HCT116 (cell line): ENCODE measurements around the gene ACP7. TPM values are rescaled to one million over a fixed set of nuclear protein-coding genes. Genes with fewer than 3 reads are reported as not detected.

Experiments
- ATAC-seq: fragments of 200-7000 bp; cut with Tn5 transposase; 2 replicates; pipeline ENCODE4 v1.9.1; 2020; ENCODE audit warnings: mild to moderate bottlenecking, moderate library complexity
- BruUV-seq: library from RNA; stranded (reverse); fragments of 400-500 nt; replicated peaks from 2 replicates; lab custom pipeline; 2021; lab: Mats Ljungman, UMichigan
- CTCF ChIA-PET: fragments of 300-600 bp; sonication (Branson Sonifier 250); formaldehyde crosslinking; loops from one replicate; lab custom pipeline; 2021; ENCODE audit warnings: antibody characterized with exemption; lab: Charles Lee
- POLR2A ChIA-PET: fragments of 300-600, 350-600 bp; sonication (Branson Sonifier 250); formaldehyde crosslinking; loops from one replicate; lab custom pipeline; 2021; ENCODE audit warnings: antibody characterized with exemption; lab: Charles Lee
- RAD21 ChIA-PET, 2 experiments: fragments of 300-600 bp; sonication (Branson Sonifier 250); formaldehyde crosslinking; loops; one replicate each; lab custom pipeline; 2023; ENCODE audit warnings: low total read pairs in 2 of 2; ENCODE audit not compliant: uncharacterized antibody in 2 of 2, unreplicated experiment in 2 of 2, low non-redundant PET in 1 of 2; lab: Charles Lee
- DNase-seq: peaks from one replicate; pipeline ENCODE4 v3.0.0-alpha.2; 2010; ENCODE audit warnings: low read depth, low spot score
- H2AFZ ChIP-seq: fragments of 200-600 bp; shearing (Covaris generic), sonication (generic); 2 replicates; pipeline ENCODE4 v1.6.1; 2017; ENCODE audit warnings: low read depth, mixed run types, mixed read lengths, antibody characterized with exemption, low read length; ENCODE audit not compliant: poor library complexity, severe bottlenecking
- H3K27ac ChIP-seq: 2 replicates; pipeline ENCODE4 v1.5.1; 2012; ENCODE audit warnings: low read depth, low read length
- H3K27me3 ChIP-seq: fragments of 200-600 bp; sonication (generic); 2 replicates; pipeline ENCODE4 v1.6.1; 2016; ENCODE audit warnings: mixed run types, low read length, mixed read lengths; ENCODE audit not compliant: insufficient read depth
- H3K36me3 ChIP-seq, 2 experiments: fragments of 200-500 bp in 1 of 2; fragments of 200-600 bp in 1 of 2; sonication (Bioruptor generic) in 1 of 2; sonication (generic) in 1 of 2; 2 replicates each; pipeline versions ENCODE4 v1.5.1 to v1.6.1; 2014 to 2016; ENCODE audit warnings: low read length in 2 of 2, inconsistent platforms in 1 of 2, mixed read lengths in 1 of 2, mixed run types in 1 of 2; ENCODE audit not compliant: insufficient read depth in 2 of 2, control insufficient read depth in 1 of 2
- H3K4me1 ChIP-seq, 2 experiments: fragments of 200-600 bp in 1 of 2; sonication (generic) in 1 of 2; 2 replicates each; pipeline versions ENCODE4 v1.5.1 to v1.6.1; 2012 to 2017; ENCODE audit warnings: low read length in 2 of 2, inconsistent platforms in 1 of 2, mild to moderate bottlenecking in 1 of 2, mixed read lengths in 1 of 2, mixed run types in 1 of 2, moderate library complexity in 1 of 2; ENCODE audit not compliant: insufficient read depth in 2 of 2, control insufficient read depth in 1 of 2
- H3K4me2 ChIP-seq: fragments of 200-600 bp; sonication (generic); 2 replicates; pipeline ENCODE4 v1.6.1; 2017; ENCODE audit warnings: mixed run types, low read length, mixed read lengths
- H3K4me3 ChIP-seq, 2 experiments: fragments of 200-600 bp in 1 of 2; sonication (generic) in 1 of 2; replicated peaks in 1 of 2; 2 replicates each; pipeline ENCODE4 v1.5.1; 2011 to 2016; ENCODE audit warnings: low read length in 2 of 2, control low read depth in 1 of 2, low read depth in 1 of 2, mild to moderate bottlenecking in 1 of 2, mixed read lengths in 1 of 2, mixed run types in 1 of 2
- H3K79me2 ChIP-seq: fragments of 200-600 bp; sonication (generic); 2 replicates; pipeline ENCODE4 v1.6.1; 2017; ENCODE audit warnings: mild to moderate bottlenecking, mixed run types, low read length, moderate library complexity, mixed read lengths; ENCODE audit not compliant: insufficient read depth
- H3K9ac ChIP-seq: fragments of 200-600 bp; sonication (generic); 2 replicates; pipeline ENCODE4 v1.6.1; 2016; ENCODE audit warnings: low read length, mixed read lengths
- H3K9me2 ChIP-seq: fragments of 200-600 bp; sonication (generic), shearing (Covaris generic); 2 replicates; pipeline ENCODE4 v1.6.1; 2017; ENCODE audit warnings: mixed run types, mild to moderate bottlenecking, moderate library complexity; ENCODE audit not compliant: insufficient read depth
- H3K9me3 ChIP-seq, 2 experiments: fragments of 200-500 bp in 1 of 2; fragments of 200-600 bp in 1 of 2; sonication (Bioruptor generic) in 1 of 2; sonication (generic) in 1 of 2; 2 replicates each; pipeline ENCODE4 v1.6.1; 2014 to 2017; ENCODE audit warnings: low read length in 2 of 2, mixed read lengths in 2 of 2, inconsistent platforms in 1 of 2, low read depth in 1 of 2, mild to moderate bottlenecking in 1 of 2, mixed run types in 1 of 2, moderate library complexity in 1 of 2; ENCODE audit not compliant: control insufficient read depth in 1 of 2, insufficient read depth in 1 of 2
- H4K20me1 ChIP-seq: fragments of 200-600 bp; sonication (generic), shearing (Covaris generic); 2 replicates; pipeline ENCODE4 v1.6.1; 2017; ENCODE audit warnings: mixed run types, mild to moderate bottlenecking, moderate library complexity; ENCODE audit not compliant: insufficient read depth
- ATF3 ChIP-seq: IDR thresholded peaks from 2 replicates; pipeline ENCODE4 v1.6.1; 2012
- CBX3 ChIP-seq: IDR thresholded peaks from 2 replicates; pipeline ENCODE4 v1.6.1; 2012; ENCODE audit warnings: low read depth
- EGR1 ChIP-seq: IDR thresholded peaks from 2 replicates; pipeline ENCODE4 v1.6.1; 2012; ENCODE audit warnings: low read depth
- ELF1 ChIP-seq: IDR thresholded peaks from 2 replicates; pipeline ENCODE4 v1.6.1; 2012; ENCODE audit warnings: low read depth, borderline replicate concordance
- EZH2 ChIP-seq: fragments of 200-600 bp; sonication (generic); IDR thresholded peaks from 2 replicates; pipeline ENCODE4 v1.6.1; 2017; ENCODE audit warnings: antibody characterized with exemption, mixed run types
- FOSL1 ChIP-seq: IDR thresholded peaks from 2 replicates; pipeline ENCODE4 v1.6.1; 2012; ENCODE audit warnings: low read depth
- POLR2A ChIP-seq: IDR thresholded peaks from 2 replicates; pipeline ENCODE4 v1.7.0; 2011; ENCODE audit warnings: borderline replicate concordance; ENCODE audit not compliant: insufficient read depth, insufficient read length; ENCODE audit errors: extremely low read depth
- POLR2AphosphoS5 ChIP-seq: IDR thresholded peaks from 2 replicates; pipeline ENCODE4 v1.6.1; 2011; ENCODE audit warnings: mild to moderate bottlenecking, low read depth, low read length, moderate library complexity
- REST ChIP-seq: IDR thresholded peaks from 2 replicates; pipeline ENCODE4 v1.6.1; 2012; ENCODE audit warnings: low read depth
- SIN3A ChIP-seq: IDR thresholded peaks from 2 replicates; pipeline ENCODE4 v1.6.1; 2012; ENCODE audit warnings: low read depth
- SP1 ChIP-seq: IDR thresholded peaks from 2 replicates; pipeline ENCODE4 v1.6.1; 2012; ENCODE audit warnings: low read depth
- SRF ChIP-seq: IDR thresholded peaks from 2 replicates; pipeline ENCODE4 v1.6.1; 2012; ENCODE audit warnings: low read depth
- TCF7L2 ChIP-seq: IDR thresholded peaks from 2 replicates; pipeline ENCODE4 v1.7.0; 2011; ENCODE audit warnings: borderline replicate concordance, inconsistent platforms; ENCODE audit not compliant: insufficient read depth, insufficient read length; ENCODE audit errors: extremely low read depth
- YY1 ChIP-seq: IDR thresholded peaks from 2 replicates; pipeline ENCODE4 v1.6.1; 2011; ENCODE audit warnings: low read length, low read depth, moderate library complexity, mild to moderate bottlenecking; ENCODE audit not compliant: insufficient replicate concordance; ENCODE audit errors: extremely low read depth
- ZFX ChIP-seq: fragments of 450-650 bp; IDR thresholded peaks from 2 replicates; pipeline ENCODE4 v1.6.1; 2017
- ZNF274 ChIP-seq: fragments of 200-500 bp; sonication (Bioruptor generic); IDR thresholded peaks from 2 replicates; pipeline ENCODE4 v1.6.1; 2014; ENCODE audit warnings: mild to moderate bottlenecking, low read depth, low read length, inconsistent platforms
- intact Hi-C: fragments of 100-400 bp; cut with micrococcal nuclease; formaldehyde crosslinking; loops from 2 replicates; pipeline ENCODE4 v1.10.0; 2022
- total RNA-seq: library from RNA; stranded (reverse); gene quantifications from one replicate; pipeline ENCODE4 v1.2.1, GENCODE V29; 2021; ENCODE audit not compliant: unreplicated experiment
- TF ChIP-seq, protein P1 (sequence below): IDR thresholded peaks from 2 replicates; pipeline ENCODE4 v1.6.1; 2012

The ACP7 gene
- total RNA-seq, 1 experiment from 2014 or later, result 4.7 TPM

- POLR2A ChIA-PET, result no interaction called here
These were observed 31.3 kb upstream of the ACP7 start for GRCh38 chr19:39052846-39053245.

DNA sequence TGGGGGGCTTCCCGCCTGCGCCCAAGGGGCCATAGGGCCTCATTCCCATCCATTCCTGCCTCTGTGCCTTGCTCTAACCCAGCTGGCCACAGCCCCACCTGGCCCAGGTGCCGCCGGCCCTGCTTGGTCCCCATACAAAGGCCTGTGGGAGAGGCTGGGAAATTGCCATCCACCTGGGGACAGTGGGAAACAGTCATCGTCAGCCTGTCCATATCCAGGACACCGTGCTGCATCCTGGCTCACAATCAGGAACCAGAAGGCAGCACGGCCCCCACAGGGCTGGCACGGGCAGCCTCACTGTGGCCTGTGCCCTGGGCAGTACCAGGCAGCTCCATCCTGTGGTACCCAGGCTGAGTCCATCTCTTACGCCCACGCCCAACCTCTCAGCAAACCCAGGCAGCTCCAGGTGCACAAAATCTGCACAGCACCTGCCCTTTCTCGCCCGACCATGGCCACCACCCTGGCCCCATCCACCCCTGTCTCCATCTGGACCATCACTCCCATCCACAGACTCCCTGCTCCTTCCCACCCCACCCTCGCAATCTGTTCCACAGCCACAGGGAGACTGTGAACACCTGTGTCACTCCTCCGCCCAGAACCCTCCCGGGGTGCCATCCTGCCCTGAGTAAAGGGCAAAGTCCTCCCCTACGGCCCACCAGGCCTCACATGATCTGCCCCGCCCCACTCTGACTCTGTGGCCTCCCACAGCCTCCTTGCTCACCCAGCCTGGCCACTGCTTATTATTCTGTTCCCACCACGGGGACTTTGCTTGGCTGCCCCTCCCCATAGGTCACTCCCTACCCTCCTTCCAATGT lies 30.7 kb upstream of the ACP7 start:
- no peak overlapping the region for H3K27ac ChIP-seq
- no peaks in the 10 kb centered on the region for H3K36me3 ChIP-seq
- no peaks in the 10 kb centered on the region for H3K9me2 ChIP-seq
- peak overlapping the region; percentile 17; the same call in 1 of the 2 replicates for H3K4me2 ChIP-seq
- ChIA-PET POLR2A (no interaction called here), RAD21 (no interaction called here), CTCF (interaction anchor here (1.8 kb wide), 1 partner anchor 16 kb away, joined by 5 read pairs; no protein-coding TSS in a partner anchor)
- no peaks in the 10 kb centered on the region for H3K79me2 ChIP-seq
- H3K4me1 ChIP-seq, result peaks cover 0 to 14% of the 10 kb centered on the region in 2 experiments; a peak in 1 of 4 replicates
- BruUV-seq, result no TSS peak
- no peaks in the 10 kb centered on the region; a peak in 1 of 4 replicates for H3K9me3 ChIP-seq
- intact Hi-C loops, result loop anchor here (5.0 kb wide), 1 partner anchor 59 kb away; no protein-coding TSS in a partner anchor
- no peaks in the 10 kb centered on the region for H3K27me3 ChIP-seq
- DNase-seq (no peak), ATAC-seq (no peak)
- H4K20me1 ChIP-seq, result no peaks in the 10 kb centered on the region
- H3K4me3 ChIP-seq, result no peak overlapping the region
- no peak overlapping the region for H3K9ac ChIP-seq
- H2AFZ ChIP-seq, result no peak overlapping the region
- TF ChIP-seq YY1, result no peak
- TF ChIP-seq SP1, result no peak
- TF ChIP-seq EGR1, result no peak
- TF ChIP-seq, protein P1, sequence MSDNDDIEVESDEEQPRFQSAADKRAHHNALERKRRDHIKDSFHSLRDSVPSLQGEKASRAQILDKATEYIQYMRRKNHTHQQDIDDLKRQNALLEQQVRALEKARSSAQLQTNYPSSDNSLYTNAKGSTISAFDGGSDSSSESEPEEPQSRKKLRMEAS, result no peak
- no peak for TF ChIP-seq POLR2AphosphoS5
- TF ChIP-seq REST, result no peak
- TF ChIP-seq ZNF274, result no peak
- TF ChIP-seq SRF, result no peak
- no peak for TF ChIP-seq ELF1
- TF ChIP-seq POLR2A, result no peak
- no peak for TF ChIP-seq TCF7L2
- TF ChIP-seq CBX3, result no peak
- no peak for TF ChIP-seq ZFX
- TF ChIP-seq FOSL1, result no peak
- no peak for TF ChIP-seq ATF3

More at GRCh38 chr19:39052846-39053245, 31.3 kb upstream of the ACP7 start:
- no peaks in the 10 kb centered on the region for H3K9me2 ChIP-seq
- no peaks in the 10 kb centered on the region for H3K27me3 ChIP-seq
- H3K36me3 ChIP-seq, result no peaks in the 10 kb centered on the region
- H3K4me2 ChIP-seq, result no peak overlapping the region
- H3K79me2 ChIP-seq, result no peaks in the 10 kb centered on the region
- DNase-seq (no peak), ATAC-seq (no peak)
- H3K9ac ChIP-seq, result no peak overlapping the region
- intact Hi-C loops, result loop anchor here (1.0 to 5.0 kb wide), 3 partner anchors 59 to 134 kb away; no protein-coding TSS in a partner anchor
- no peaks in the 10 kb centered on the region; a peak in 1 of 4 replicates for H3K9me3 ChIP-seq
- no peaks in the 10 kb centered on the region for H4K20me1 ChIP-seq
- H3K4me3 ChIP-seq, result no peak overlapping the region
- no peak overlapping the region for H2AFZ ChIP-seq
- BruUV-seq, result no TSS peak
- ChIA-PET CTCF (interaction anchor here (1.0 to 2.1 kb wide), 6 partner anchors 10 to 93 kb away, joined by 3 to 12 read pairs (median 5); no protein-coding TSS in a partner anchor), RAD21 (no interaction called here)
- peaks cover 0 to 14% of the 10 kb centered on the region in 2 experiments; a peak in 1 of 4 replicates for H3K4me1 ChIP-seq
- no peak overlapping the region for H3K27ac ChIP-seq
- TF ChIP-seq SIN3A (no peak), ZNF274 (no peak), EZH2 (no peak), SRF (no peak), POLR2AphosphoS5 (no peak)
